Body of pancreas (tissue), 4 donors: Measurements from ENCODE around the gene SCGN. TPM values are rescaled to one million over a fixed set of nuclear protein-coding genes. Genes with fewer than 3 reads are reported as not detected.

Source experiments
- ATAC-seq: fragments of 150-250 bp; one replicate; pipeline ENCODE4 v1.9.1; 2016
- DNase-seq, 4 donors: peaks; one replicate each; pipeline ENCODE4 v3.0.0-alpha.2; 2019
- H3K27ac ChIP-seq, 4 donors: fragments of 200-600 bp; sonication (generic); 1 replicate in 3 of 4; 2 replicates in 1 of 4; pipeline versions ENCODE4 v1.5.1 to v1.6.1; 2016 to 2019; ENCODE audit warnings: mild to moderate bottlenecking in 1 of 4, mixed read lengths in 1 of 4, moderate library complexity in 1 of 4
- H3K27me3 ChIP-seq, 2 donors: fragments of 200-600 bp; sonication (generic); one replicate each; pipeline ENCODE4 v1.6.0; 2016; ENCODE audit warnings: mild to moderate bottlenecking in 1 of 2
- H3K36me3 ChIP-seq, 2 donors: fragments of 200-600 bp; sonication (generic); replicated peaks in 1 of 2; 2 replicates each; pipeline ENCODE4 v1.5.1; 2016; ENCODE audit warnings: low read depth in 2 of 2; ENCODE audit not compliant: insufficient read depth in 1 of 2
- H3K4me1 ChIP-seq: fragments of 200-600 bp; sonication (generic); one replicate; pipeline ENCODE4 v1.6.0; 2016
- H3K4me3 ChIP-seq, 2 donors: fragments of 200-600 bp; sonication (generic); 1 replicate in 1 of 2; 2 replicates in 1 of 2; pipeline ENCODE4 v1.5.1; 2016 to 2019
- H3K9me3 ChIP-seq, 3 donors: fragments of 200-600 bp; sonication (generic); 1 replicate in 2 of 3; 2 replicates in 1 of 3; pipeline ENCODE4 v1.5.1; 2016
- CTCF ChIP-seq, 7 experiments: fragments of 450-650 bp in 4 of 7; fragments of 200-600 bp in 3 of 7; sonication (generic) in 3 of 7; IDR thresholded peaks; one replicate each; pipeline ENCODE4 v1.5.1; 2016 to 2019; ENCODE audit warnings: antibody characterized with exemption in 7 of 7
- POLR2A ChIP-seq, 3 donors: fragments of 450-650 bp; IDR thresholded peaks; one replicate each; pipeline ENCODE4 v1.6.1; 2016; ENCODE audit warnings: antibody characterized with exemption in 3 of 3, mild to moderate bottlenecking in 2 of 3
- WGBS, 2 donors: methylation state at CpG; one replicate each; pipeline ENCODE4 v1.1.5; 2017; 5-methylcytosine and 5-hydroxymethylcytosine counted together
- intact Hi-C: fragments of 100-400 bp; cut with DNase I; formaldehyde crosslinking; loops from one replicate; pipeline ENCODE4 v1.15.1; 2023
- total RNA-seq, 2 donors: library from RNA; depleted of rRNA; stranded (reverse); fragments of >200 nt; gene quantifications; one replicate each; pipeline ENCODE4 v1.1.0, GENCODE V29; 2016

The SCGN gene
- total RNA-seq, 2 donors from 2014 or later, result 26.7 to 38.1 TPM

GRCh38 chr6:25670793-25671513 is 18.9 kb downstream of the SCGN start:
- intact Hi-C loops, result no loop called here
- no peaks in the 10 kb centered on the region for H3K9me3 ChIP-seq
- WGBS, 2 donors, result 16 to 24% methylated on average over 7 of the region's 7 CpGs
- no peak for TF ChIP-seq POLR2A (IDR thresholded peaks at IDR 0.05)
- peak in 4 of 7 experiments; percentile 20 to 37 (median 26) for TF ChIP-seq CTCF (IDR thresholded peaks at IDR 0.05)
- H3K4me3 ChIP-seq, result no peak overlapping the region
- H3K27ac ChIP-seq, result peak overlapping the region; percentile 72 to 81 (median 74)
- no peak for DNase-seq
- H3K36me3 ChIP-seq, result no peaks in the 10 kb centered on the region
- H3K4me1 ChIP-seq, result peaks cover 90% of the 10 kb centered on the region
- peak; percentile 34 for ATAC-seq
- H3K27me3 ChIP-seq, result no peaks in the 10 kb centered on the region

GRCh38 chr6:25671652-25672051 is 19.6 kb downstream of the SCGN start:
- peak overlapping the region; percentile 72 to 81 (median 74) for H3K27ac ChIP-seq
- H3K4me3 ChIP-seq, result no peak overlapping the region
- no peaks in the 10 kb centered on the region for H3K9me3 ChIP-seq
- 15% methylated on average over 1 of the region's 1 CpG for WGBS, 2 donors
- TF ChIP-seq POLR2A (IDR thresholded peaks at IDR 0.05) (no peak), CTCF (IDR thresholded peaks at IDR 0.05) (no peak)
- H3K36me3 ChIP-seq, result no peaks in the 10 kb centered on the region
- H3K27me3 ChIP-seq, result no peaks in the 10 kb centered on the region
- intact Hi-C loops, result no loop called here
- H3K4me1 ChIP-seq, result peaks cover 96% of the 10 kb centered on the region
- DNase-seq, result no peak
- ATAC-seq, result peak; percentile 45

GRCh38 chr6:25675167-25675566 is 23.2 kb downstream of the SCGN start:
- DNase-seq (peak; percentile 80 to 92 (median 88)), ATAC-seq (peak; percentile 83)
- Histone ChIP-seq H3K4me3 (no peak overlapping the region), H3K36me3 (no peaks in the 10 kb centered on the region), H3K27me3 (no peaks in the 10 kb centered on the region), H3K9me3 (no peaks in the 10 kb centered on the region), H3K4me1 (peaks cover 76% of the 10 kb centered on the region), H3K27ac (peak overlapping the region; percentile 50 to 81 (median 63))
- intact Hi-C loops, result no loop called here
- no peak for TF ChIP-seq CTCF (IDR thresholded peaks at IDR 0.05)
- no peak for TF ChIP-seq POLR2A (IDR thresholded peaks at IDR 0.05)
- 23 to 41% methylated on average over 5 of the region's 5 CpGs for WGBS, 2 donors

GRCh38 chr6:25676775-25677174 is 24.8 kb downstream of the SCGN start:
- intact Hi-C loops, result no loop called here
- no peak overlapping the region for H3K4me3 ChIP-seq
- H3K4me1 ChIP-seq, result peaks cover 77% of the 10 kb centered on the region
- H3K36me3 ChIP-seq, result no peaks in the 10 kb centered on the region
- DNase-seq (no peak), ATAC-seq (no peak)
- H3K27ac ChIP-seq, result no peak overlapping the region
- 59 to 69% methylated on average over 5 of the region's 5 CpGs for WGBS, 2 donors
- no peaks in the 10 kb centered on the region for H3K27me3 ChIP-seq
- no peak for TF ChIP-seq CTCF (IDR thresholded peaks at IDR 0.05)
- no peak for TF ChIP-seq POLR2A (IDR thresholded peaks at IDR 0.05)
- no peaks in the 10 kb centered on the region for H3K9me3 ChIP-seq

- Histone ChIP-seq H3K4me3 (no peak overlapping the region), H3K36me3 (no peaks in the 10 kb centered on the region), H3K27me3 (no peaks in the 10 kb centered on the region), H3K4me1 (peaks cover 29% of the 10 kb centered on the region), H3K27ac (peak overlapping the region in 1 of 4 donors; percentile 23), H3K9me3 (no peaks in the 10 kb centered on the region)
- no peak for ATAC-seq
- no peak for DNase-seq
- intact Hi-C loops, result no loop called here
- WGBS, 2 donors, result 63 to 73% methylated on average over 3 of the region's 3 CpGs
- TF ChIP-seq CTCF (IDR thresholded peaks at IDR 0.05), result no peak
Observed at GRCh38 chr6:25681848-25682247, 29.8 kb downstream of the SCGN start.
